Upper lobe of left lung (tissue), 4 donors: ENCODE results near the gene REEP6.

Source experiments
- CTCF ChIP-seq, 6 experiments: fragments of 450-650 bp in 4 of 6; fragments of 200-600 bp in 2 of 6; sonication (generic) in 2 of 6; IDR thresholded peaks; one replicate each; pipeline ENCODE4 v1.5.1; 2016 to 2019; ENCODE audit warnings: antibody characterized with exemption in 6 of 6
- POLR2A ChIP-seq, 4 donors: fragments of 450-650 bp; IDR thresholded peaks; one replicate each; pipeline ENCODE4 v1.5.1; 2016 to 2017; ENCODE audit warnings: antibody characterized with exemption in 4 of 4, mild to moderate bottlenecking in 2 of 4

DNA sequence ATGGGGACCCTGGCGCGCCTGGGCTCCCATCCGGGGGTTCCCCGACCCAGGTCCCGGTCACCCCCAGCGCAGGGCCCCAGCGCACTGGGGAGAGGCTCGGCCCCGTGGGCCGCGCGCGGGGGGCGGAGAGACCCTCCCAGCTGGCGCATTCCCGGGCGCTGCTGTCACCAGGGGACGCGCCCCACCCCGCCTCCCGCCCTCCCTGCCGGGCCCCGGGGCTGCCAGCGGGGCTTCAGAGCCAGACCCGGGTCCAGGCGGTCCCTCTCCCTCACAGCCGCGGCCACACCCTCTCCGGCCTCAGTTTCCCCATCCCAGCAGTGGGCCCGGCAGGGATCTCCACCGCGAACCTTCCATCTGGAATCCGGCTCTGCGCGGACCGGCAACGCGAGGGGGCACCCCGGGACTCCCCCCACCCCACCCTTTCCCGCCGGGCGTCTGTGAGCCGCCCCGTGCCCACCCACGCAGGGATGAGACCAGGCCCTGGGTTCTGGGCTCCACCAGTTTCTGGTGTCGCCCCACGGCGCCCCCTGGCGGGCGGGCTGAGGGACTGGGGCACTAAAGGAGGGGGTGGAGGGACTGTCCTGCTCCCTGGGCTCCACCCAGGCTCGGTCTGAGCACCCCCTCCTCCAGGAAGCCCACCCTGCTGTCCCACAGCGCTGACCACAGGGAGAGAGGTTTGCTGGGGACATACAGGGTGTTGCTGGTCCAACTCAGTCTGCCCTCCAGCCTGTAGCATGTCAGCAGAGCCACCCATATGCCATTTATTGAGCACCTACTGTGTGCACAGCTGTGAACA lies 22.7 kb downstream of the REEP6 start:
- TF ChIP-seq CTCF (IDR thresholded peaks at IDR 0.05) = peak in 5 of 6 experiments; percentile 42 to 71 (median 61)
- no peak for TF ChIP-seq POLR2A (IDR thresholded peaks at IDR 0.05)
